ENCODE data around the gene CNN3. TPM values are rescaled to one million over a fixed set of nuclear protein-coding genes. Genes with fewer than 3 reads are reported as not detected.

The CNN3 gene
- total RNA-seq, 2 donors from 2014 or later = 79.4 to 83.1 TPM

- TF ChIP-seq, protein P1, sequence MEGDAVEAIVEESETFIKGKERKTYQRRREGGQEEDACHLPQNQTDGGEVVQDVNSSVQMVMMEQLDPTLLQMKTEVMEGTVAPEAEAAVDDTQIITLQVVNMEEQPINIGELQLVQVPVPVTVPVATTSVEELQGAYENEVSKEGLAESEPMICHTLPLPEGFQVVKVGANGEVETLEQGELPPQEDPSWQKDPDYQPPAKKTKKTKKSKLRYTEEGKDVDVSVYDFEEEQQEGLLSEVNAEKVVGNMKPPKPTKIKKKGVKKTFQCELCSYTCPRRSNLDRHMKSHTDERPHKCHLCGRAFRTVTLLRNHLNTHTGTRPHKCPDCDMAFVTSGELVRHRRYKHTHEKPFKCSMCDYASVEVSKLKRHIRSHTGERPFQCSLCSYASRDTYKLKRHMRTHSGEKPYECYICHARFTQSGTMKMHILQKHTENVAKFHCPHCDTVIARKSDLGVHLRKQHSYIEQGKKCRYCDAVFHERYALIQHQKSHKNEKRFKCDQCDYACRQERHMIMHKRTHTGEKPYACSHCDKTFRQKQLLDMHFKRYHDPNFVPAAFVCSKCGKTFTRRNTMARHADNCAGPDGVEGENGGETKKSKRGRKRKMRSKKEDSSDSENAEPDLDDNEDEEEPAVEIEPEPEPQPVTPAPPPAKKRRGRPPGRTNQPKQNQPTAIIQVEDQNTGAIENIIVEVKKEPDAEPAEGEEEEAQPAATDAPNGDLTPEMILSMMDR (IDR thresholded peaks at IDR 0.05) = no peak
- TF ChIP-seq POLR2A (IDR thresholded peaks at IDR 0.05) = no peak
- Histone ChIP-seq H3K4me1 (peaks cover 18% of the 10 kb centered on the region), H3K9me3 (no peaks in the 10 kb centered on the region), H3K27ac (peak overlapping the region in 1 of 4 donors; percentile 84), H3K27me3 (no peaks in the 10 kb centered on the region), H3K36me3 (replicated peaks in 1 of 2; ENCODE audit: insufficient read depth in 1 of 2, low read depth in 2 of 2) (peaks cover 0 to 1% of the 10 kb centered on the region in 2 donors), H3K4me3 (no peak overlapping the region)
- no peak for DNase-seq
- WGBS, 2 donors = 52% methylated on average over 5 of the region's 5 CpGs
- intact Hi-C loops (cut with DNase I) = no loop called here
- ATAC-seq = no peak
These were observed 70.9 kb downstream of the CNN3 start for GRCh38 chr1:94856004-94856403.

DNA sequence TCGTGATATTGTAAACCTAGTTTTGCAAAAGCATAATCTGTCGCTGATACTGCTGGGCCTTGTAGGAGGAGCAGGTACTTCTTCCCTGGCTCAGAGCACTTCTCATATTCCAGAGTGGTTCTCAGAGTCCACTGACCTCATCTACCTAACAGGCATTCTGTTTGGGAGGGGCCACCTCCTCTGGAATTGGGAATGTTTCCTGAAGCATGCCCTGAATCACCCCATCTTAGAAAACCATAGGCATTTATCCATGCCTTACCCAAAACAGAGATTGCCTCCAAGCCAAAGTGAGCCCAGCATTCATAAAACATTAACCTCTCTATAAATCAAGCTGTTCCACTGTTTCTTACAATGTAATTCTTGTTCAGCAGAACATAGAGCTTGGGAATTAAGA is 71.6 kb downstream of the CNN3 start:
- intact Hi-C loops (cut with DNase I) = no loop called here
- H3K27ac ChIP-seq = peak overlapping the region in 3 of 4 donors; percentile 72 to 84 (median 73)
- H3K27me3 ChIP-seq = no peaks in the 10 kb centered on the region
- peaks cover 0 to 1% of the 10 kb centered on the region in 2 donors for H3K36me3 ChIP-seq (replicated peaks in 1 of 2; ENCODE audit: insufficient read depth in 1 of 2, low read depth in 2 of 2)
- WGBS, 2 donors = 59 to 66% methylated on average over 2 of the region's 2 CpGs
- H3K4me1 ChIP-seq = peaks cover 18% of the 10 kb centered on the region
- no peak for TF ChIP-seq POLR2A (IDR thresholded peaks at IDR 0.05)
- TF ChIP-seq, protein P1 (IDR thresholded peaks at IDR 0.05) = no peak
- ATAC-seq (no peak), DNase-seq (no peak)
- no peak overlapping the region for H3K4me3 ChIP-seq
- H3K9me3 ChIP-seq = no peaks in the 10 kb centered on the region

GRCh38 chr1:94854458-94855306 is 72.2 kb downstream of the CNN3 start:
- no peaks in the 10 kb centered on the region for H3K9me3 ChIP-seq
- ATAC-seq = peak; percentile 98
- intact Hi-C loops (cut with DNase I) = loop anchor here (5.0 kb wide), 1 partner anchor 188 kb away; no protein-coding TSS in a partner anchor
- H3K27me3 ChIP-seq = no peaks in the 10 kb centered on the region
- TF ChIP-seq POLR2A (IDR thresholded peaks at IDR 0.05) = no peak
- TF ChIP-seq, protein P1 (IDR thresholded peaks at IDR 0.05) = peak; percentile 68 to 98 (median 96)
- peaks cover 0 to 1% of the 10 kb centered on the region in 2 donors for H3K36me3 ChIP-seq (replicated peaks in 1 of 2; ENCODE audit: insufficient read depth in 1 of 2, low read depth in 2 of 2)
- H3K27ac ChIP-seq = peak overlapping the region; percentile 27 to 84 (median 72)
- 16 to 19% methylated on average over 20 to 21 of the region's 21 CpGs for WGBS, 2 donors
- H3K4me1 ChIP-seq = peaks cover 18% of the 10 kb centered on the region
- H3K4me3 ChIP-seq = peak overlapping the region in 1 of 2 donors; percentile 4
- DNase-seq = peak; percentile 87 to 92 (median 90)

DNA sequence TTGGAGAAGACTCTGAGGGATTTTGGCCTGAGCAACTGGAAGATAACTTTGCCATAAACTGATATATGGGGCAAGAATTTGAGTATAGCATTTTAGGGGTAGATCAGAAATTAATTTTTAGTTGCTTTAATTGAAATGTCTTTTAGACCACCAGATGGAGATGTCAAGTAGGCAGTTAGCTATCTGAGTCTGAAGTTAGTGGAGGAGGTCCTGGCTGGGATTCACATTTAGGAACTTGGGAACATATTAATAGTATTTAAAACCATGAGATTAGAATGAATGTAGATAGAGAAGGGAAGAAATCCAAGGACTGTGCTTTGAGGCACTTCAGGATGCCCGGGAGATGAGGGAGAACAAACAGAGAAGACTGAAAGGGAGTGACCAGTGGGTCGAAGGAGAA is 74.1 kb downstream of the CNN3 start:
- Histone ChIP-seq H3K4me3 (no peak overlapping the region), H3K36me3 (replicated peaks in 1 of 2; ENCODE audit: insufficient read depth in 1 of 2, low read depth in 2 of 2) (peaks cover 0 to 1% of the 10 kb centered on the region in 2 donors), H3K4me1 (peaks cover 18% of the 10 kb centered on the region), H3K9me3 (no peaks in the 10 kb centered on the region), H3K27ac (no peak overlapping the region), H3K27me3 (no peaks in the 10 kb centered on the region)
- TF ChIP-seq, protein P1 (IDR thresholded peaks at IDR 0.05) = no peak
- no peak for TF ChIP-seq POLR2A (IDR thresholded peaks at IDR 0.05)
- intact Hi-C loops (cut with DNase I) = loop anchor here (5.0 kb wide), 1 partner anchor 190 kb away; no protein-coding TSS in a partner anchor
- DNase-seq (no peak), ATAC-seq (no peak)
- 40 to 44% methylated on average over 2 of the region's 2 CpGs for WGBS, 2 donors

Data from body of pancreas (tissue), 4 donors.